K562 (cell line): ENCODE measurements around the gene KCTD16. TPM values are rescaled to one million over a fixed set of nuclear protein-coding genes. Genes with fewer than 3 reads are reported as not detected.

Source experiments
- BHLHE40 ChIP-seq: IDR thresholded peaks from 2 replicates; pipeline ENCODE4 v1.6.1; 2011; ENCODE audit warnings: low read length, improper control_type of control experiment
- EGR1 ChIP-seq: fragments of 450-650 bp; conservative IDR thresholded peaks from 2 replicates; pipeline ENCODE4 v1.6.1; 2017; ENCODE audit warnings: mild to moderate bottlenecking
- ETV5 ChIP-seq: sonication (generic); formaldehyde crosslinking; IDR thresholded peaks from 2 replicates; pipeline ENCODE4 v1.4.0; 2020; ENCODE audit warnings: low read depth, mild to moderate bottlenecking, missing genetic modification reagents
- FOXA3 ChIP-seq, 2 experiments: fragments of 450-650 bp in 1 of 2; sonication (generic) in 1 of 2; formaldehyde crosslinking; IDR thresholded peaks in 1 of 2; conservative IDR thresholded peaks in 1 of 2; 2 replicates each; pipeline versions ENCODE4 v1.4.0 to v1.8.0; 2020 to 2022; ENCODE audit warnings: mild to moderate bottlenecking in 2 of 2, missing genetic modification reagents in 1 of 2
- FOXK2 ChIP-seq, 2 experiments: fragments of 450-650 bp; IDR thresholded peaks in 1 of 2; conservative IDR thresholded peaks in 1 of 2; 2 replicates each; pipeline ENCODE4 v1.6.1; 2016; ENCODE audit warnings: low read depth in 2 of 2, mild to moderate bottlenecking in 1 of 2
- GATA2 ChIP-seq: sonication (generic); formaldehyde crosslinking; IDR thresholded peaks from 2 replicates; pipeline ENCODE4 v1.4.0; 2020; ENCODE audit warnings: mild to moderate bottlenecking, missing genetic modification reagents
- HSF4 ChIP-seq: fragments of 250-450 bp; sonication (Bioruptor Pico); IDR thresholded peaks from 2 replicates; pipeline ENCODE4 v2.1.2; 2022; ENCODE audit warnings: mild to moderate bottlenecking, moderate library complexity, borderline replicate concordance
- KDM5B ChIP-seq: fragments of 200-600 bp; sonication (generic); IDR thresholded peaks from 2 replicates; pipeline ENCODE4 v1.6.1; 2012; ENCODE audit warnings: low read depth, mild to moderate bottlenecking, moderate library complexity, low read length, control low read depth, inconsistent platforms; ENCODE audit not compliant: insufficient replicate concordance
- MTA2 ChIP-seq: fragments of 450-650 bp; IDR thresholded peaks from 2 replicates; pipeline ENCODE4 v1.6.1; 2016; ENCODE audit warnings: low read depth
- MYC ChIP-seq, 2 experiments: fragments of 250-450 bp in 1 of 2; sonication (Bioruptor Pico) in 1 of 2; IDR thresholded peaks; 2 replicates each; pipeline versions ENCODE4 v1.5.1 to v1.6.1; 2012 to 2021; ENCODE audit warnings: low read depth in 2 of 2, borderline replicate concordance in 1 of 2, improper control_type of control experiment in 1 of 2, low read length in 1 of 2, mild to moderate bottlenecking in 1 of 2, moderate library complexity in 1 of 2
- NR0B1 ChIP-seq: fragments of 450-650 bp; IDR thresholded peaks from one replicate; pipeline ENCODE4 v1.6.1; 2018; ENCODE audit warnings: mild to moderate bottlenecking, moderate library complexity; ENCODE audit not compliant: partially characterized antibody
- NR2C1 ChIP-seq, 2 experiments: fragments of 450-650 bp; IDR thresholded peaks; 2 replicates each; pipeline ENCODE4 v1.6.1; 2017; ENCODE audit warnings: mild to moderate bottlenecking in 2 of 2, antibody characterized with exemption in 1 of 2, inconsistent platforms in 1 of 2, missing compliant biosample characterization in 1 of 2, missing genetic modification characterization in 1 of 2
- PHTF2 ChIP-seq: fragments of 250-450 bp; sonication (Bioruptor Pico); IDR thresholded peaks from 2 replicates; pipeline ENCODE4 v1.5.0; 2021; ENCODE audit warnings: mild to moderate bottlenecking
- POLR2H ChIP-seq: IDR thresholded peaks from 2 replicates; pipeline ENCODE4 v1.6.1; 2016; ENCODE audit warnings: missing genetic modification characterization, low read depth, mild to moderate bottlenecking, control low read depth, missing compliant biosample characterization, moderate library complexity
- SAP30 ChIP-seq: fragments of 200-600 bp; sonication (generic); IDR thresholded peaks from 2 replicates; pipeline ENCODE4 v1.6.1; 2012; ENCODE audit warnings: borderline replicate concordance, low read depth, mild to moderate bottlenecking, moderate library complexity, low read length, control low read depth, inconsistent platforms; ENCODE audit not compliant: insufficient read depth, poor library complexity, severe bottlenecking
- SRF ChIP-seq, 2 experiments: fragments of 250-450, 450-650 bp in 1 of 2; sonication (Bioruptor Pico) in 1 of 2; sonication (generic) in 1 of 2; formaldehyde crosslinking; IDR thresholded peaks; 2 replicates each; pipeline versions ENCODE4 v1.5.0 to v1.5.1; 2020 to 2022; ENCODE audit warnings: mild to moderate bottlenecking in 1 of 2, missing genetic modification reagents in 1 of 2
- TRIM28 ChIP-seq: fragments of 450-650 bp; IDR thresholded peaks from 2 replicates; pipeline ENCODE4 v1.6.1; 2017
- VEZF1 ChIP-seq: fragments of 200-800 bp; sonication (Bioruptor generic); IDR thresholded peaks from 2 replicates; pipeline ENCODE4 v1.6.1; 2017; ENCODE audit warnings: missing genetic modification characterization, missing compliant biosample characterization
- ZFP30 ChIP-seq: fragments of 250-450 bp; sonication (Bioruptor Pico); IDR thresholded peaks from 2 replicates; pipeline ENCODE4 v1.8.0; 2022; ENCODE audit warnings: moderate library complexity, mild to moderate bottlenecking, inconsistent platforms, borderline replicate concordance
- ZNF124 ChIP-seq: sonication (generic); formaldehyde crosslinking; IDR thresholded peaks from 2 replicates; pipeline ENCODE4 v1.8.1; 2022; ENCODE audit warnings: missing genetic modification reagents
- ZNF143 ChIP-seq: sonication (generic); formaldehyde crosslinking; IDR thresholded peaks from 2 replicates; pipeline ENCODE4 v1.9.0; 2022; ENCODE audit warnings: mild to moderate bottlenecking, missing genetic modification reagents
- ZNF584 ChIP-seq: fragments of 200-800 bp; sonication (Bioruptor generic); IDR thresholded peaks from 2 replicates; pipeline ENCODE4 v1.6.1; 2016; ENCODE audit warnings: low read depth, mild to moderate bottlenecking, missing genetic modification characterization, missing compliant biosample characterization
- ZNF586 ChIP-seq: fragments of 450-650 bp; formaldehyde crosslinking; conservative IDR thresholded peaks from 2 replicates; pipeline ENCODE4 v1.4.0; 2020; ENCODE audit warnings: mild to moderate bottlenecking, moderate library complexity
- ZNF668 ChIP-seq: fragments of 250-450 bp; sonication (Bioruptor Pico); IDR thresholded peaks from 2 replicates; pipeline ENCODE4 v1.8.0; 2022; ENCODE audit warnings: mild to moderate bottlenecking, inconsistent platforms
- ZNF766 ChIP-seq: fragments of 200-800 bp; sonication (Bioruptor generic); conservative IDR thresholded peaks from 2 replicates; pipeline ENCODE4 v1.6.1; 2016; ENCODE audit warnings: missing genetic modification characterization, missing compliant biosample characterization
- polyA plus RNA-seq, 8 experiments: library from polyadenylated mRNA; depleted of rRNA in 4 of 8; stranded (reverse) in 5 of 8; unstranded in 3 of 8; fragments of >200 nt; fragmentation: Nextera tagmentation in 2 of 8; fragmentation: Illumina TruSeq in 1 of 8; extraction: Ambion mirVana in 2 of 8; extraction: Trizol in 1 of 8; gene quantifications; 2 replicates each; pipeline versions ENCODE4 v1.2.1 to v1.2.3, GENCODE V29; 2011 to 2014; ENCODE audit warnings: inconsistent platforms in 1 of 8, missing spikeins in 1 of 8
- total RNA-seq, 7 experiments: library from RNA; depleted of rRNA in 6 of 7; stranded (reverse); fragments of >200 nt in 6 of 7; fragmentation: Illumina TruSeq in 2 of 7; extraction: Trizol in 2 of 7; gene quantifications; 2 replicates each; pipeline versions ENCODE4 v1.2.1 to v1.2.3, GENCODE V29; 2011 to 2021; ENCODE audit warnings: low replicate concordance in 1 of 7

The KCTD16 gene
- total and polyA plus RNA-seq, 9 of the 15 experiments (the other 6 are each of a cell fraction or from before 2014, with no cell fraction given) = 0.04 TPM; not detected in 8

GRCh38 chr5:144170276-144171024 is at the start of gene KCTD16, which contains the start of gene YIPF5 (continued):
- TF ChIP-seq ETV5 (CRISPR knock-in tag) = peak; percentile 71
- TF ChIP-seq HSF4 = no peak
- TF ChIP-seq NR0B1 = no peak
- TF ChIP-seq ZNF586 (CRISPR knock-in tag) = no peak
- no peak for TF ChIP-seq FOXA3 (CRISPR knock-in tag; conservative IDR thresholded peaks at IDR 0.05 in 1 of 2, IDR thresholded peaks at IDR 0.05 in 1 of 2)
- TF ChIP-seq ZNF668 (CRISPR knock-in tag) = no peak
- TF ChIP-seq GATA2 = no peak
- peak; percentile 77 for TF ChIP-seq KDM5B
- TF ChIP-seq ZNF143 = no peak
- TF ChIP-seq ZNF124 (CRISPR knock-in tag) = no peak
- no peak for TF ChIP-seq PHTF2 (CRISPR knock-in tag)
- peak; percentile 98 for TF ChIP-seq BHLHE40
- TF ChIP-seq POLR2H (tag) = no peak
- TF ChIP-seq MYC (IDR thresholded peaks at IDR 0.05; ENCODE audit: low read depth, low read length) = peak; percentile 27; the same call in 1 of the 2 replicates
- TF ChIP-seq MYC (CRISPR knock-in tag; IDR thresholded peaks at IDR 0.05; ENCODE audit: borderline replicate concordance, low read depth) = no peak
- peak in 1 of 2 experiments; percentile 96; a peak in 2 of 4 replicates for TF ChIP-seq SRF (CRISPR knock-in tag; IDR thresholded peaks at IDR 0.05)
- TF ChIP-seq ZFP30 (CRISPR knock-in tag) = no peak
- peak; percentile 84 for TF ChIP-seq EGR1
- TF ChIP-seq ZNF584 (CRISPR knock-in tag) = no peak
- no peak for TF ChIP-seq TRIM28
- TF ChIP-seq VEZF1 (CRISPR knock-in tag) = peak; percentile 54; the same call in 1 of the 2 replicates
- 0 out of 2 replicates have a peak, but pooled peaks have one; percentile 35 for TF ChIP-seq ZNF766
- peak; percentile 69 for TF ChIP-seq MTA2
- peak; percentile 99 for TF ChIP-seq NR2C1 (IDR thresholded peaks at IDR 0.05)
- TF ChIP-seq NR2C1 (tag; IDR thresholded peaks at IDR 0.05) = peak; percentile 98
- peak; percentile 85 for TF ChIP-seq SAP30
- TF ChIP-seq FOXK2 (conservative IDR thresholded peaks at IDR 0.05 in 1 of 2, IDR thresholded peaks at IDR 0.05 in 1 of 2; ENCODE audit: low read depth in 2 of 2) = peak in 1 of 2 experiments; percentile 71; a peak in 2 of 4 replicates
